NCI-H1694 (cell line): ENCODE measurements around the gene PHTF2.
"Not testable (repeated sequence)": the region's sequence is repeated elsewhere in the genome, so short reads cannot be mapped to it uniquely, and the experiment has no call there.

Source experiments
- DNase-seq: peaks from one replicate; lab custom pipeline; 2025; lab: John Stamatoyannopoulos, UW

Gene PHTF2

GRCh38 chr7:77798394-77799077 lies at the start of gene PHTF2, which contains the start of gene TMEM60:
TSS of gene PHTF2 (plus strand) at chr7:77798773.
TSS of gene TMEM60 (minus strand) at chr7:77798434. CDS start at chr7:77794373, 4,061 bp downstream.
- DNase-seq: peak; percentile 100

- DNase-seq: no peak
These were observed 46.6 kb upstream of the PHTF2 start for GRCh38 chr7:77752016-77752415.

GRCh38 chr7:77753173-77753572 lies 45.4 kb upstream of the PHTF2 start:
- DNase-seq: no peak

GRCh38 chr7:77757589-77757988 lies 41.0 kb upstream of the PHTF2 start:
- DNase-seq: no peak

- peak; percentile 71 for DNase-seq
These were observed 39.2 kb upstream of the PHTF2 start for GRCh38 chr7:77759294-77759889.

GRCh38 chr7:77760809-77761453 lies 37.6 kb upstream of the PHTF2 start:
- no peak for DNase-seq

- no peak for DNase-seq
These were observed 33.1 kb upstream of the PHTF2 start for GRCh38 chr7:77765481-77765880.

GRCh38 chr7:77765906-77766800 lies 32.4 kb upstream of the PHTF2 start:
- no peak for DNase-seq

GRCh38 chr7:77766801-77767605 lies 31.6 kb upstream of the PHTF2 start:
- no peak for DNase-seq

GRCh38 chr7:77770316-77770715 lies 28.3 kb upstream of the PHTF2 start:
- DNase-seq: no peak

- DNase-seq: no peak
These were observed 26.7 kb upstream of the PHTF2 start for GRCh38 chr7:77771901-77772300.

GRCh38 chr7:77778535-77778934 lies 20.0 kb upstream of the PHTF2 start:
- no peak for DNase-seq

- DNase-seq: no peak
These were observed 16.2 kb upstream of the PHTF2 start for GRCh38 chr7:77782383-77782782.

- DNase-seq: no peak
These were observed 15.5 kb upstream of the PHTF2 start for GRCh38 chr7:77783111-77783510.

GRCh38 chr7:77783545-77783944 lies 15.0 kb upstream of the PHTF2 start:
- DNase-seq: no peak

GRCh38 chr7:77784426-77784825 lies 14.1 kb upstream of the PHTF2 start:
- DNase-seq: not testable (repeated sequence)

GRCh38 chr7:77786018-77786417 lies 12.6 kb upstream of the PHTF2 start:
- no peak for DNase-seq

GRCh38 chr7:77786741-77787140 lies 11.8 kb upstream of the PHTF2 start:
- no peak for DNase-seq

- DNase-seq: no peak
These were observed 10.2 kb upstream of the PHTF2 start for GRCh38 chr7:77788327-77788902.

GRCh38 chr7:77791336-77791735 lies 7.2 kb upstream of the PHTF2 start:
- DNase-seq: no peak

GRCh38 chr7:77791956-77792355 lies 6.6 kb upstream of the PHTF2 start:
- DNase-seq: no peak
